Glomerular visceral epithelial cell (primary cell): ENCODE data around the gene PPIP5K1.
"Not testable (repeated sequence)": the region's sequence is repeated elsewhere in the genome, so short reads cannot be mapped to it uniquely, and the experiment has no call there.

Source experiments
- DNase-seq: peaks from one replicate; pipeline ENCODE4 v3.0.0-alpha.2; 2016; ENCODE audit errors: extremely low spot score

PPIP5K1 gene

DNA sequence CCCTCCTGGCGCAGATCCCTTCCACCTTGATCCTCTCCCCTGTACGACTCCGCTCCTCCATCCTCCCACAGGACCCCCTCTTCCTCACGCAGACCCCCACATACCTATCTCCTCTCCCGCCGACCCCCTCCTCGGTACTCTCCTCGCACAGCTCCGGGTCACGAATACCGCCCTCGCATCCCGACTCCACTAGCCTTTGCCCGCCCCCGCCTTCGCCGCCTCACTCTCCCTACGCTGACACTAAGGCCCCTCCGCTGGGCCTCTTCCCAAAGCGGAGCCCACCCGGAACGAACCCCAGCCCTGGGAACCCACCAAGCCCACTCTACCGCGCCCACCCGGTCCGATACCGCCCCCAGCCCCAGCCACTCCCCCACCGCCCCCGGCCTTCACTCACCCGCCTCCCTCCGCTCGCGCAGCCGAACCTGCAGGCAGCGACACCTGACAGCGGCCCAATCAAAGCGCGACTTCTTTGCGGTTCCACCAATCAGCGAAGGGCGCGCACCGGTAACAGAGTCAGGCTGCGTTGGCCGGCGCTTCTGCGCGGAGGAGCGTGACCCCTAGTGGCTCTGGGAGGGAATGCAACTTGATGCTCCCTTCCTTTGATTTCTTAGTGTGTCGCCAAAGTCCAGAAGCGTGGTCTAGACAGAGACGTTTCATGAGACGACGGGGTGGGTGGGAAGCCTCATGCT, at the start of gene PPIP5K1:
Gene PPIP5K1, minus strand, starts transcription at position 431 of the 689 bp plus-strand sequence. CDS start 5,704 bp downstream, outside the sequence.
- DNase-seq: not testable (repeated sequence)

DNA sequence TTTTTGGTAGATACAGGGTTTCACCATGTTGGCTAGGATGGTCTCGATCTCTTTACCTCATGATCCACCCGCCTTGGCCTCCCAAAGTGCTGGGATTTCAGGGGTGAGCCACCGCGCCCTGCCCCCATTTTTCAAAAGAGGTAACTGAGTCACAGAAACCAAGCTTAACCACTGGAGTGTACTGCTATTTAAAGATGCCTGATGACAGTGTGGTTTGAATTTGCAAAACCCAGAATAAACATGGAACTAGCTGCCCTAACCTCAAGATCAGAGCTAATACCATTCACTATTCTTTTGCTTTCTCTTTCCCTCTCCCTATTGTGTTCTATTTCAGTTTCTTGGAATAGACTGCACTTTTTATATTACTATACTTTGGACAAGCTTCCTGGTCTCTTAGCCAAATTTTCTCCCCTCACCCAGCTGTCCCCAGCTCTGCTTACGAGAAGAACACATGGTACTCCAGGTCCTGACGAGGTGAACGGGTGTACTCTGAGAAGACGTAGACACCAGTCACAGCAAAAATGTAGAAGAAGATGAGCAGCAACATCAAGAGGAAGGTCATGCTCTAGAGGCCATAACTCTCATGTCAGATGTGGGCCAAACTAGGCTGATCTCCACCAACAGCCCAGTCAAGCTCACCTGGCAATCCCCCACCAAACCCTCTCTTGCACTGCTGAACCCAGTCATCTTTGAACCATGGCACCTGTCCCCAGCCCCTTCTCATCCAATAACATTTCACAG, 48.6 kb upstream of the PPIP5K1 start:
- not testable (repeated sequence) for DNase-seq

DNA sequence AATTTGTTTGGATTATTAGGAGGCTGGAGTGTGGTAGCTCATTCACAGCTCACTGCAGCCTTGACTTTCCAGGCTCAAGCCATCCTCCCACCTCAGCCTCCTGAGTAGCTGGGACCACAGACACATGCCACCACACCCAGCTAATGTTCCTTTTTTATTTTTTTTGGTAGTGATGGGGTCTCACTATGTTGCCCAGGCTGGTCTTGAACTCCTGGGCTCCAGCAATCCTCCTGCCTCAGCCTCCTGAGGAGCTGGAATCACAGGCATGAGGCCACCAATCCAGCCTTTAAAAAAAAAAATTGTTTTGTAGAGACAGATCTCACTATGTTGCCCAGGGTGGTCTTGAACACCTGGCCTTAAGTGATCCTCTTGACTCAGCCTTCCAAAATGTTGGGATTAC, 36.9 kb upstream of the PPIP5K1 start:
- DNase-seq: not testable (repeated sequence)

DNA sequence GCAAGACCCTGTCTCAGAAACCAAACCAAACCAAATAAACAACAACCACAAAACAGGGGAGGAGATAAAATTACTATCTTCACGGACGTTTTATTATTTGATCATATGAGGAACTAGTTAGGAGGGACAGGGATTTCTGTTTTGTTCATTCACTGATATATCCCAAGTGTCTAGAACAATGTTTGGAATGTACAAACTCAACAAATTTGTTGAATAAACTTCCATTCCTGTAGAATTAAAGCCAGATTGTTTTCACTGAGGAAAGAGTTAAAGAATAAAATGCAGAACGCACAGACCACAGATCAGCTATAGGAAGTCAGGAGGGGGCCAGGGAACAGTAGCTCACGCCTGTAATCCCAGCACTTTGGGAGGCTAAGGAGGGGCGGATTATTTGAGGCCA, 35.1 kb upstream of the PPIP5K1 start:
- DNase-seq: no peak

DNA sequence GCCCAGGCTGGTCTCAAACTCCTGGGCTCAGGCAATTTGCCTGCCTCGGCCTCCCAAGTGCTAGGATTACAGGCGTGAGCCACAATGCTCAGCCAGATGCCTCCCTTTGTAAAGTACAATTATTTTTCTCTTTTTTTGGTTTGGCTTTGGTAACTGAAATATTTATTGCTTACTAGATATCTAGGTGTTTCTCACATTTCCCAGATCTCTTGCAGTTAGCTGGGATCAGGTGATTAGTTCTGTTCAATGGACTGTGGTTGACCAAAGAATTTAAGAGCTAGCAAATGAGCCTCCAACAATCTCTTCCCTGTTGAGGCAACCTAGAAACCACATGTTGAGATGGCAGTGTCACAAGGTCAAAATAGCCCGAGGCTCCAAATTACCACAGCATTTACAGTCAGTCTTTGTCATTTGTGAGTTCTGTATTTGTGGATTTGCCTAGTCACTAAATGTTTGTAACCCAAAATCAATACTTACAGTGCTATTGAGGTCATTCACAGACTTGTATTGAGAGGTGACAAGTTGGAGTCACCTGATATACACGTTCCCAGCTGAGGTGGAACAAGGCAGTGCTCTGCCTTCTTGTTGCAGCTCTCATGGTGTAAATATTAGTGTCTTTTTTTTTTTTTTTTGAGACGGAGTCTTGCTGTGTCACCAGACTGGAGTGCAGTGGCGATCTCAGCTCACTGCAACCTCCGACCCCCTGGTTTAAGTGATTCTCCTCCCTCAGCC, 32.2 kb upstream of the PPIP5K1 start:
- DNase-seq: not testable (repeated sequence)

DNA sequence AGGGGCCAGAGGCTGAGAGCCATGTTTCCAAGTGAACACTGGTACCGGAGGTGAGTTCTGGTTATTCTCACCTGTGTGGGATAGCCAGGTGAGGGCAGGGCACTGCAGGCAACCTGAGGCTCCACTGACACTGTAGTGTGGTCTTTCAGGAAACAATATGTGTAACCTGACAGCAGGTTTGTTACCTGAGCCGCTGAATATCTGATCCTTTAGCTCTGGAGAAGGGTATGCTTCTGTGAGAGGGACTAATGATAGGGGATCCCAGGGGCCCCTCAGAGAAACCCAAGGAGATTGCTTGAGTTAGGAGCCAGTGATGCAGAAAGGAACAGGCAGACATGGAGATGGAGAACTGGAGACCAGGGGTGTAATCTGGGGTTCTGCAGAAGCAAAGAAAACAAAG, 28.7 kb upstream of the PPIP5K1 start, which contains the start of gene STRC:
Gene STRC, minus strand, starts transcription at position 101 of the 400 bp plus-strand sequence. Its CDS starts 78 bp downstream, at position 23.
- not testable (repeated sequence) for DNase-seq

DNA sequence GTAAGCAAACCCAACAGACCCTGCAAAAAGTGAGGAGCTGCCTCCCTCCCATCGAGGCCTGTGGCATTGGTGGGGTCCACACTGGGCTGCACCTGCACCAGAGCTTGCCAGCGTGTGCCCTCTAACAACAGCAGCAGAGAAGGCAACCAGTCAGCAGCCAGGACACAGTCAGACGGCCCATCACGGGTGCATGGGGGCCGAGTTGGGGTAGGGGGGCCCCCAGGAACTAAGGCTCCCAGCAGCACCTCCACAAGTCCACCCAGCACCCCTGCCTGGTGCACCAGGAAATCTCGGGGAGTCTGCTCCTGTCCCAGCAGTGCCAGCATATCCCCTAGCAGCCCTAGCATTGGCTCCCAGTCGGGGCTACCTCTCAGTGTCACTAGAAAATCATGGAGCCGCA, 27.7 kb upstream of the PPIP5K1 start:
- DNase-seq: not testable (repeated sequence)

DNA sequence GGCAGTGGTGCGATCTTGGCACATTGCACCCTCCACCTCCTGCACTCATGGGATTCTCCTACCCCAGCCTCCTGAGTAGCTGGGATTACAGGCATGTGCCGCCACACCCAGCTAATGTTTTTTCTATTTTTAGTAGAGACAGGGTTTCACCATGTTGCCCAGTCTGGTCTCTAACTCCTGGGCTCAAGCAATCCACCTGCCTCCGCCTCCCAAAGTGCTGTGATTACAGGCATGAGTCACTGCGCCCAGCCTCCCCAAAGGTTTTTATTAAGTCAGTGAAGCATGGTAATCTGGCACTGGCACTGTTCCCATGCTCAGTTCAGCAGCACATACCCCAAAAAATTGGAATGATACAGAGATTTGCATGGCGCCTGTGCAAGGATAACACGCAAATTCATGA, 12.2 kb upstream of the PPIP5K1 start:
- peak; percentile 78 for DNase-seq

DNA sequence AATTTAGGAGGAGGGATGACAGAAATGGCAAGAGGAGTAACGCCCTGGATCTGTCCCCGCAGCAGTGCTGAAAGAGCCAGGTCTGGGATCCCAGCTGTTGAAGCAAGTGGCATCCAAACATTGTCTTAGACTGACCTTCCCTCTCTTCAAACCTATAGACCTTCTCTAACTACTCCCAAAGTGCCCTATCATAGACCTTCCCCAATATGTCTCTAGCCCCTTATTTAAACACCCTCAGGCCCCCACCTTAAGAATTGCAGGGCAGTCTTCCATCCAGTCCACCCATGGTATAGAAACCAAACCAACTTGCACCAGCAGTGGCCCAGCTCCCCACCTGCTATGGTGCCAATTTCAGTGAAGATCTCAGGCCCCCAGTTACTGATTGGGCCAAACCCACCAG, 10.2 kb upstream of the PPIP5K1 start:
- not testable (repeated sequence) for DNase-seq

DNA sequence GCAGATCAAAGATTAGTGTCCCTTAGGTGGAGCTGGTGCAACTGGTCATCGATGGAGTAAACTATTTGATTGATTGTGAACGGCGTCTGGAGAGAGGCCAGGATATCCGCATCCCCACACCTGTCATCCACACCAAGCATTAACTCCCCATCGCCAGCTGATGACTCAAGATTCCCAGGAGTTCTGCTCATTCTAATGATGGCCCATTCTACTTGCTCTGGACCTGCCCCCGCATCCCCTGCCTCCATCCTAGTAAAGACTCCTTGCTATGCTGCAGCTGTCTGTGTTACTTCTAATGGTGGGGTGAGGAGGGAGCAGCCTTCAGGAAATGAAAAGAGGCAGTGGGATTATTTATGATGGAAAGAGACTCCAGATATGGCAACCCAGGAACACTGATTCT, 9.1 kb upstream of the PPIP5K1 start:
- DNase-seq: not testable (repeated sequence)

DNA sequence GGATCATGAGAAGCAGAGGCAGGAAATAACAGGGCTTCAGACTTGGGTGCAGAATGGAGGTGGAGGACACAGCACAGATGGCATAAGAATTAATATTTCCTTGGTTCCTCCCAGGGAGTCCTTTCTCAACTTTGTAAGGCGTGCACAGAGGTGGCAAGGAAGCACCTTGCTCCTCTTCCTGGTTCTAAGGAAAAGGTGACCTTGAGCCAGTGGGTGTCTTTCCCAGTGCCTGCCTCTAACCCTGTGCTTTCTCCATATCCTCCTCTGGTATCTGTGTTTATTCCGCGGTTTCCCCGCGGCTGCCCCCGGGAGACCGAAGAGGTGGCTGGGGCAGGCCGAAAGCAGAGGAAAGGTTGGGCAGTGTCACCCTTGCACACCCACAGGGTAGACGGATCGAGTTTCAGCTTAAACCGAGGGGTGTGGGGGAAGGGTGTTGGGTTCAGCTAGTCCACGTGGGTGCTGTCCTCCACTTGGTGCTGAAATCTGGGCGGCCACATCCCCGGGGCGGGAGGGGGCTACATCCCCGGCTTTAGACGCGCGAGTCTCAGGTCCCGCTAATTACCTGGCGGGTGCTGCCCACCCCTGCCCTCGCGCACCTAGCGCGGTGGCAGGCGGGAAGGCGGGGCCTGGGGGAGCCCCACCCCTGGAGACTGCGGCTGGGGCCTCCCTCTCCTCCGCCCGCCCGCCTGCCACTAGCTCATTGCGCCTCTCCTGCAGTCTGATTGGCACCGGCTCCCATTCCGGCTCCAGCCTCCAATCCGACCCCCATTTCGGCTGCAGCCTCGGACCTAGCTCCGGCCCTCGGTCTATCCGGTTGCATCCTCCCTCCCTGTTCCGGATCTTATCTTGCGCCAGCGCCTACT, 3.6 kb upstream of the PPIP5K1 start, which contains the start of gene CKMT1B:
Gene CKMT1B, plus strand, starts transcription at position 700 of the 863 bp plus-strand sequence. CDS start 192 bp downstream, outside the sequence.
- DNase-seq: not testable (repeated sequence)

DNA sequence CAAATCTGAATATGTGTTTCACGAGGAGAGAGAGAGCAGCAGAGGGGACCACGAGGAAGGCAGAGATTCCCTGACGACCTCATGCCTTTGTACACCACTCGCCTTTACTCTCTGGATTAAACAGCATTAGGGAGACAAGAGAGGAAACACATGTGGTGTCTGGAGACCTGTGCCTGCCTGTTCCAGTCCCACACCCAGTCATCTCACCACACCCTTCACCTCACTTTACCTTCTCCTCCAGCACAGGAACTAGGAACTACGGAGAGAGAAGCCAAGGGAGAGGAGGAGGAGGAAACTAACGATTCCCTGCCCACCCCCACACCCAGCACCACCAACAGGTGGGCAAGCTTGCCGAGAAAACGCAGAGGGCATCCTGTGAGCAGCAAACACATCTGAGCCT, 2.8 kb upstream of the PPIP5K1 start:
- not testable (repeated sequence) for DNase-seq

DNA sequence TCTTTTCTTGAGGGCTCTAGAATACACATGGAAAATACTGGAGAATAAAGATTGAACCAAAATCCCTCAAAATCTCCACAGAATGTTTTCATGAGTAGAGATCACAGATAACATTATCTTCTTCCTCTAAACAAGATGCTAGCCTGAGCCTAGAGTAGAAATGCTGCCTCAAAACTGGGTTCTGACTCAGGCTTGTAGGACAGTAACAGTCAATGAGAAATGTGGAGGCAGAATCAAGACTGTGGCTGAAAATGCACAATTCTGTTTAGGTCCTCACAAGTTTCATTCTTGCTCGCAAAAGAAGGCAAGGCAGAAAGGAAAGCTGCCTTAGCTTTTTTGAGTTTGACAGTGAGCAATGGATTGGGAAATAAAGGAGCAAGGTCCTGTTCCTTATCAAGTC, 15.4 kb downstream of the PPIP5K1 start:
- DNase-seq: not testable (repeated sequence)

DNA sequence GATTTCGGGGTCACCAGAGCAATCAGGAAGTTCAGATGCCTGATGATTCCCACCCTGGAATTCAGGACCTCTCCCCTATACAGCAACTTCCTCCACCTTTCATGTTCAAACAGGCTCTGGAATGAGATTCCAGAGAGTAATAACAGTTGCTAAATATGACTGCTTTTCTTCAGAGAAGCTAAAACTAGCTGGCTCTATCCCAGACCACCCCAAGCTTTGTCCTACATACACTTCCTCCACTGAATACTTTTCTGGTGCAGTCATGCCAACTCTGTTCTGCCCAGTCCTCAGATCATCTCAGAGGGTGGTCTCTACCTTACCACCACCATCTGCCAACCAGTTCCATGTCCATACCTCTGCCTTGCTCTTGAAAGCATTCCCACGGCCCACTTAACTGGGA, 23.4 kb downstream of the PPIP5K1 start:
- not testable (repeated sequence) for DNase-seq

DNA sequence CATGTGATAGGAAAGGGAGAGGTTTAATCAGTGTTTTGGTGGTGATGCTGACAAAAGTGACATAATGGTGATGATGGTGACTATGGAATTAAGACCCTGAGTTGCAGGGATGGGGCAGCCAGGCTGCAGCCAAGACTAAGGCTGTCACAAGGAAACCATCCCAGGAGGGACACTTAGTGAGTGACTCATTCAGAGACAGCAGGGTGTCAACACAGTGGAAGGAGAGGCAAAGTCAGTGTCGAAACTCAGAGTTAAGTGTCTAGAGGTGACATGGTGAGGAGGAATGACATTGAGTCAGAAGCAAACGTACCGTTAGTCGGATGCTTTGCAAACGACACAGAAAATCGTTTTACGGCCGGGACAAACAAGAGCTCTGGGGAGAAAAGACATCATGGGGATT, 26.2 kb downstream of the PPIP5K1 start:
- not testable (repeated sequence) for DNase-seq

DNA sequence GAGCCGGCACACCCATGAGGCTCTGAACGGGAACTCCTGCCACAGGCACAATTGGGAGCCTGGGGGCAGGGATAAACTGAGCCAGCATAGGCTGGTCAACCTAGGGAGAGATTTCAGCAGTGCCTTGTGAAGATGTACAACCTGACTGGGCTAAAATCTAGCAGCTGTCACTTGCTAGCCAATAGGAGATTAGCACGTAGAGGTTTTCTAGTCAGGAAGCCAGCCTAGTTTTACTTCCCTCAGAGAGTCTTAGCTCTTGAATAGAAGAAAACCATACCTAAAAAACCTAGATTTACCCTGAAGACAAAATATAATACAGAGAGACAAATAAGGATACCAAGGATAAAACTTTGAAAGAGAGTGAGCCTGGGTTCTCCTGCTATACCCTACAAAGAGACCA, 27.3 kb downstream of the PPIP5K1 start:
- not testable (repeated sequence) for DNase-seq

DNA sequence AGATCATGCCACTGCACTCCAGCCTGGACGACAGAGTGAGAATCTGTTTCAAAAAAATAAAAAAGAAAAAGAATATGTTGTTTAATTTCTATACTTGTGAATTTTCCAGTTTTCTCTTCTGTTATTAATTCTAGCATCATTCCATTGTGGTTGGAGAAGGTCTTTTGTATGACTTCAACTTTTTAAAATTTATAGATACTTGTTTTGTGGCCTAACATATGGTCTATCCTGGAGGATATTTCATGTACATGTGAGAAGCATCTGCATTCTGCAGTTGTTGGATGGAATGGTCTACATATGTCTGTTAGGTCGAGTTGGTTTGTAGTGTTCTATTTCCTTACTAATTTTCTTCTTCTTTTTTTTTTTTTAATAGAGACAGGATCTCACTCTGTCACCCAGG, 37.0 kb downstream of the PPIP5K1 start:
- DNase-seq: no peak

DNA sequence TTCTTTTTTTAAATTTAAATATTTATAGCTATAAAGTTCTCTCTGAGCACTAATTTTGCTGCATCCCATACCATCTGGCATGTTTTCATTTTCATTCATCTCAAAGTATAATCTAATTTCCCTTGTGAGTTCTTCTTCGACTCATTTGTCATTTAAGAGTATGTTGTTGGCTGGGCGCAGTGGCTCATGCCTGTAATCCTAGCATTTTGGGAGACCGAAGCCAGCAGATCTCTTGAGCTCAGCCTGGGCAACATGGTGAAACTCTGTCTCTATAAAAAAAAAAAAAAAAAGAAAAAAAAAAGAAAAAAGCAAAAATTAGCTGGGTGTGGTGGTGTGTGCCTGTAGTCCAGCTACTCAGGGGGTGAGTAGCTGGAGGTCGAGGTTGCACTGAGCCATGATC, 37.8 kb downstream of the PPIP5K1 start:
- no peak for DNase-seq

DNA sequence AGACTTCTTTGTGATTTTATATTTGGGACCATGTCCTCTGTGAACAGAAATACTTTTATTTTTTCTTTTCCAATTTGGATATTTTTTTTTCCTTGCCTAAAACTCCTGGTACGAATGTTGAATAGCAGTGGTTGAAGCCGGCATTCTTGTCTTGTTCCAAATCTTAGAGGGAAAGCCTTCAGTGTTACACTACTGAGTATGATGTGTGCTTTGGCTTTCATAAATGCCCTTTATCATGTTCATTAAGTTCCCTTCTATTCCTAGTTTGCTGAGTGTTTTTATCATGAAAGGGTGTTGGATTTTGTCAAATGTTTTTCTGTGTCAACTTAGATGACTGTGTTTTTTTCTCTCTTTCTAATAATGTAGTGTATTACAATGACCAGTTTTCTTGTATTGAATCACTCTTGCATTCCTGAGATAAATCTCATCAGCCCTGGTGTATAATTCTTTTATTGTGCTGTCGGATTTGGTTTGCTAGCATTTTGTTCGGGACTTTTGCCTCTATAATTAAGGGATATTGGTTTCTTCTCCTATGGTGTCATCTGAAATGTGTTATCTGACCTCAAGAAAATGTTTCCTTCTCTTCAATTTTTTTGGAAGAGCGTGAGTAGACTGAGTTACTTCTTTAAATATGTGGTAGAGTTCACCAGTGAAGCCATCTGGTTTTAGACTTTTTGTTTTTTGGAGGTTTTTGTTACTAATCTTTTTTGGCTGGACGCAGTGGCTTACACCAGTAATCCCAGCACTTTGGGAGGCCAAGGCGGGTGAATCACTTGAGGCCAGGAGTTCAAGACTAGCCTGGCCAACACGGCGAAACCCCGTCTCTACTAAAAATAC, 39.3 kb downstream of the PPIP5K1 start:
- DNase-seq: no peak

DNA sequence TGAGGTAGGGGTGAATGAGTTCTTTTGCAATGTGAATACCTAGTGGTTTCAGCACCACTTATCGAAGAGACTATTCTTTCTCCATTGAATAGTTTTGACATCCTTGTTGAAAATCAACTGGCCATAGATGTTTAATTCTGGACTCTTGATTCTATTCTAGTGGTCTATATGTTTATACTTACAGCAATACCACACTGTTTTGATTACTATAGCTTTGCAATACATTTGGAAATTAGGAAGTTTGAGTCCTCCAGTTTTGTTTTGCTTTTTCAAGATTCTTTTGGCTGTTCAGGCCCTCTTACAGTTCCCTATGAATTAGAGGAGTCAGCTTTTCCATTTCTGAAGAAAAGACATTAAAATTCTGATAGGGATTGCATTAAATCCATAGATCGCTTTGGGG, 42.5 kb downstream of the PPIP5K1 start:
- no peak for DNase-seq
